GM21447 (cell line): Measurements from ENCODE around the gene TEX101.
"Not testable (repeated sequence)": the region's sequence is repeated elsewhere in the genome, so short reads cannot be mapped to it uniquely, and the experiment has no call there.

Source experiments
- ATAC-seq: cut with Tn5 transposase; IDR thresholded peaks from one replicate; pipeline ENCODE4 v1.9.1; 2021; ENCODE audit not compliant: unreplicated experiment

TEX101 gene, protein sequence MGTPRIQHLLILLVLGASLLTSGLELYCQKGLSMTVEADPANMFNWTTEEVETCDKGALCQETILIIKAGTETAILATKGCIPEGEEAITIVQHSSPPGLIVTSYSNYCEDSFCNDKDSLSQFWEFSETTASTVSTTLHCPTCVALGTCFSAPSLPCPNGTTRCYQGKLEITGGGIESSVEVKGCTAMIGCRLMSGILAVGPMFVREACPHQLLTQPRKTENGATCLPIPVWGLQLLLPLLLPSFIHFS

GRCh38 chr19:43414554-43414953 lies at the start of gene TEX101:
TEX101 (plus strand) TSS chr19:43414890; CDS start chr19:43415920, 1,030 bp downstream.
- ATAC-seq: no peak

DNA sequence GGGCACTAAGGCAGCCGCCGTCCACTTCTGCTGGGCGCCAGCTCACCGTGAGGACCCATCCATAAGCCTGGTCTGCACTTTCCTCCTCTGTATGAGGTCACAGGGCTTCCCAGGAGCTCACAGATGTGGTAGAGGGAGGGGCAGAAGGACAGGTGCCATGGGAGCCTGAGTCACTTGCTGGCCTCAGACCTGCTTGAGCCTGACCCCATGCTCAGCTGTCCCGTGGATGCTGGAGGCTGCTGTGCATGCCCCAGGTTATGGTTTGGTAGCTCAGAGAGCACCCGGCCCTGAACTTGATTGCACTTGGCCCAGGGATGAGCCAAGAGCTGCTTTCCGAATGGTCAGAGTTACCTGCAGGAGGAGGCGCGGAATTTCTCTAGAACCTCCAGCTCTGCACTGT lies 49.0 kb upstream of the TEX101 start:
- not testable (repeated sequence) for ATAC-seq

GRCh38 chr19:43367822-43368221 lies 46.9 kb upstream of the TEX101 start:
- no peak for ATAC-seq

GRCh38 chr19:43368897-43369296 lies 45.8 kb upstream of the TEX101 start:
- not testable (repeated sequence) for ATAC-seq

DNA sequence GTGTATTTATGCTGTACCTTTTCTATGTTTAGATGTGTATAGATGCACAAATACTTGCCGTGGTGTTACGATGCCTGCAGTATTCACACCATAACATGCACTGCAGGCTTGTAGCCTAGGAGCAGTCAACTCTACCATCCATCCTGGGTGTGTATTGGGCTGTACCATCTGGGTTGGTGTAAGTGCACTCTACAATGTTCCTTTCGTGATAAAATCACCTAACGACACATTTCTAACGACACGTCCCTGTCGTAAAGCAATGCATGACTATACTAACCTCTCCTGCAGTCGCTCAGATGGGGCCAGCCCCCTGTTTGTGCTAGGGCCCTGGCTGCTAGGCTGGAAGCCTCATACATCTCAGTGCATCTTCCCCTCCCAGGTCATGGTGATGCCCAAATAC lies 42.8 kb upstream of the TEX101 start:
- ATAC-seq: no peak

DNA sequence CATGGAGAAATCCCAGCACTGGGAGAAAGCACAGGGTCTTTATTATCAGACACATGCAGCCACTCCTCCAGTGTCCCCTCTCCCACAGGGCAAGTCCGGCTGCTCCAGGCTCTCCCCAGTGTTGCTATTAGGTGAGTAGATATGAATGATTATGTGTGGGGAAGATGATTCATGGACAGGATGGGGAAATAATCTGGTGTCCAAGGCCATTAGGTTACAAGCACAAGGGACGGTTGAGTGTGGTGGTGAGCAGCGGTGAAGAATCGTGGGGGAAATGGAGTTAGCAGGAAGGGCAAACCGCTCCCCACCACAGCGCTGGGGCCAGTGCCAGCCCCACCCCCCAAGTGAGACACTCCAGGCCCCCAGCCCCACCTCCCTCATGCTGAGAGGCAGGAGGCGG lies 42.2 kb upstream of the TEX101 start:
- ATAC-seq: no peak

DNA sequence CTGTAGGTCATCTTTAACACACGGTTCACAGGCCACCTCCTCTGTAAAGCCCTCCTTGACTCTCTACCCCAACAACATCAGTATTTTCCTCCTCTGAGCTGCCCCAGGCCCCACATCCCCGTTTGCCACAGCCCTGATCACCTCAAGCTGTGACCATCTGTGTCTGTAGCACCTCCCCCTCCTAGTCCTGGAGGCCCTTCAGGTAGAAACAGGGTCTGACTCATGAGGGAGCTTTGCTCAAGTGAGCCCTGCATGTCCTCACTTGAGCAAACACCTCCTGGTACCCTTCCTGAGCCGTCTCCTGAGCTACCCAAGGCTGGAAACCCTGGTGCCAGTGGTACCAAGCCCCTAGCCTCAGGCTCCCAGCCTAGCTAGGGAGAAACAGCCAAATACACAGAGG lies 37.1 kb upstream of the TEX101 start:
- ATAC-seq: not testable (repeated sequence)

- ATAC-seq: no peak
These were observed 34.7 kb upstream of the TEX101 start for GRCh38 chr19:43380008-43380407.

GRCh38 chr19:43380771-43381386 lies 33.8 kb upstream of the TEX101 start:
- ATAC-seq: no peak

- ATAC-seq: not testable (repeated sequence)
These were observed 32.0 kb upstream of the TEX101 start for GRCh38 chr19:43382586-43383216.

DNA sequence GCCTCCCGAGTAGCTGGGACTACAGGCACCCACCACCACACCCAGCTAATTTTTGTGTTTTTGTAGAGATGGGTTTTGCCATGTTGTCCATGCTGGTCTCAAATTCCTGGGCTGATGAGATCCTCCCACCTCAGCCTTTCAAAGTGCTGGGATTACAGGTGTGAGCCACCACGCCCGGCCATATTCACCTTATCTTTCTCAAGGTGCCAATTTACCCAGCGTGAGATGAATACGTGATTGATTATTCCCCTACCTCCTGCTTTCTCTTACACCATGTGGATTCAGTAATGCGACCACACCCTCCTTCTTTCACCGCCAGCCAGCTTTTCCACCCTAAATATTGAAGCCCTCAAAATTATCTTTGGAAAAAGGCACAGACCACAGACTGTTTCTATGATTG lies 31.4 kb upstream of the TEX101 start:
- not testable (repeated sequence) for ATAC-seq

DNA sequence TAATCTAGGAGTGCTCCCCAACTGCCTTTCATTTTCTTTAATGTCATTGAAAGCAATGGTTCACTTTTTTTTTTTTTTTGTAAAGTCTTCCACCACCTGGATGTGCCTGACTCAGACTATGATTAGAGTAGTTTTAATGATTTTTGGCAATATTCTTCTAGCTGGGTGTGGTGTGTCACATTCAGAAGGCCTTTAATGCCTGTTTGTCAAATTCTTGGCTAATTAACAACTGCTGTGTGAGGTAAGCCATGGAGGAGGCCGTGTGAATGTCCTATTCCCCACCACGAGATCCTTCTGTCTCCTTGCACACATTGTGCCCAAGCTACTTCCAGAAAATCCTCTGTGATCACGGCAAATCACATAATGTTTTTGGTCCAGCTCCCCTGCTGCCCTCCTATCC lies 30.9 kb upstream of the TEX101 start:
- ATAC-seq: not testable (repeated sequence)

GRCh38 chr19:43390903-43391551 lies 23.7 kb upstream of the TEX101 start:
- ATAC-seq: not testable (repeated sequence)

DNA sequence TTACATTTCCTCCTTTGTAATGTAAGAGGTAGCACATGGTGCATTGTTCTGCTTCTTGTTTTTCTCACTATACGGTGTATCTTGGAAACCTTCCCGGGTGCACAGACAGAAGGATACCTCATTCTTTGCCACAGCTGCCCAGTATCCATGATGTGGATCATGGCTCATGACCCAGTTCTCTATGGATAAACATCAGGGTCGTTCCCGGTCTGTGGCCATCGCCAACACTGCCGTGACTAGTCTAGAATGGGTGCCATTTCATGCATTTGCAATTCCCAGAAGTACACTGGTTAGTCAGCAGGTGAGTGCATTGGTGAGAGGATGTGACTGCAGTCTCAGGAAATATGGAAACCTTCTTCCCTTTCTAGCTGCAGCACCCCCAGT lies 23.1 kb upstream of the TEX101 start:
- not testable (repeated sequence) for ATAC-seq

DNA sequence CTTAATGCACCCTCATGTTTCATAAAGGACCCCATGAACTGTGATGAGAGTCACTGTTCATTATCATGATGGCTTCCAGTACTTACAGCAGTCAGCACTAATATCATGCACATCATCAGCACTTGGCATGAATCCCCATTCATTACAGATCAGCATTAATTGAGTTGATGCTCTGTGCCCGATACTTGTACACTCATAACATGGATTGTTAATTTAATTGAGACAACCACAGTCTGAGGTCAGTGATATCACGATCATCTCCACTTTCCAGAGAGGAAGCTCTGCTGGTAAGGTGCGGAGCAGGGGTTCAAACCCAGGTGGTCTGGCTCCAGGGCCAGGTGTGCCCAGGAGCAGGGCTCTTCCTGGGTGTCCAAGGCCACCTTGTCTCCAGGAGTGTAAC lies 21.2 kb upstream of the TEX101 start:
- not testable (repeated sequence) for ATAC-seq

GRCh38 chr19:43395561-43395960 lies 19.1 kb upstream of the TEX101 start:
- ATAC-seq: no peak

- ATAC-seq: no peak
These were observed 8.4 kb upstream of the TEX101 start for GRCh38 chr19:43406297-43406696.

GRCh38 chr19:43407416-43408005 lies 7.2 kb upstream of the TEX101 start:
- ATAC-seq: no peak

DNA sequence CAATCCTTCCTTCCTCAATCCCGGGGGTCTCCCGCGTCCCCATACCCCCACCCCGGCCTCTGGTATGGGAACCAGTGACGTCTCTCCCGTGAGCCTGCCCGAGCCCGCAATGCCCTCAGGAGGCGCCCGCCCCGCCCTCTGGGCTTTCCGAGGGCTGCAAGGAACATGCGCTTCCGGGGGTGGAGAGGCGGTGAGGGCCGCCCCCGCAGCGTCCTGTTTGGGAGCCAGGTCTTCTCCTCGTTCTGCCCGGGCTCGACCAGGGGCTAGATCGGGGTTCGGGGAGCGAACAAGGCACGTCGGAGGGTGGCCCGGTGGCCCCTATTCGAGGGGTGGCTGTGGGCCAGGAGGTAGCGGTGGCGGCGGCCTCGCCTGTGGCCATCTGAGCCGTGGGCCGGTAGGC lies 6.6 kb upstream of the TEX101 start:
- no peak for ATAC-seq

GRCh38 chr19:43409415-43409814 lies 5.3 kb upstream of the TEX101 start:
- ATAC-seq: no peak

DNA sequence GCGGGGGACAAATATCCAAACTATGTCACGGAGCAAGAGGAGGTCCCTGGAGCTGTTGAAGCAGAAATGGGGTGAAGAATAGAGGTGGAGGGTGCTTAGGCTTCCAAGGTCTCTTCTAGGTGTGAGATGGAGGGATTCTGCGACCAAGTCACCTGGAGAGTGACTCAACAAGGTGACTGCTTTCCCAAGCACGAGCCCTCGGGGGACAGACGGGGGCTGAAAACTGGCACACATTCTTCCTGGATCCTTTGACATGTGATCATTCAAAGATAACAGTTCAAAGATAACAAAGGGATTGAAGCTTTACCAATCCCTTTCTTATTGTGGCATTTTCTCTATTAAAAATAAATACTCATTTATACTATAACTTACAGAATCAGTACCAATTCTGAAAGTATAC lies 2.2 kb upstream of the TEX101 start:
- no peak for ATAC-seq
